HCT116 (cell line): ENCODE results near the gene CRIM1. TPM values are rescaled to one million over a fixed set of nuclear protein-coding genes. Genes with fewer than 3 reads are reported as not detected.

Experiments
- ATAC-seq: fragments of 200-7000 bp; cut with Tn5 transposase; 2 replicates; pipeline ENCODE4 v1.9.1; 2020; ENCODE audit warnings: mild to moderate bottlenecking, moderate library complexity
- BruUV-seq: library from RNA; stranded (reverse); fragments of 400-500 nt; replicated peaks from 2 replicates; lab custom pipeline; 2021; lab: Mats Ljungman, UMichigan
- CTCF ChIA-PET: fragments of 300-600 bp; sonication (Branson Sonifier 250); formaldehyde crosslinking; loops from one replicate; lab custom pipeline; 2021; ENCODE audit warnings: antibody characterized with exemption; lab: Charles Lee
- POLR2A ChIA-PET: fragments of 300-600, 350-600 bp; sonication (Branson Sonifier 250); formaldehyde crosslinking; loops from one replicate; lab custom pipeline; 2021; ENCODE audit warnings: antibody characterized with exemption; lab: Charles Lee
- RAD21 ChIA-PET, 2 experiments: fragments of 300-600 bp; sonication (Branson Sonifier 250); formaldehyde crosslinking; loops; one replicate each; lab custom pipeline; 2023; ENCODE audit warnings: low total read pairs in 2 of 2; ENCODE audit not compliant: uncharacterized antibody in 2 of 2, unreplicated experiment in 2 of 2, low non-redundant PET in 1 of 2; lab: Charles Lee
- DNase-seq: peaks from one replicate; pipeline ENCODE4 v3.0.0-alpha.2; 2010; ENCODE audit warnings: low read depth, low spot score
- H2AFZ ChIP-seq: fragments of 200-600 bp; shearing (Covaris generic), sonication (generic); 2 replicates; pipeline ENCODE4 v1.6.1; 2017; ENCODE audit warnings: low read depth, mixed run types, mixed read lengths, antibody characterized with exemption, low read length; ENCODE audit not compliant: poor library complexity, severe bottlenecking
- H3K27ac ChIP-seq: 2 replicates; pipeline ENCODE4 v1.5.1; 2012; ENCODE audit warnings: low read depth, low read length
- H3K27me3 ChIP-seq: fragments of 200-600 bp; sonication (generic); 2 replicates; pipeline ENCODE4 v1.6.1; 2016; ENCODE audit warnings: mixed run types, low read length, mixed read lengths; ENCODE audit not compliant: insufficient read depth
- H3K36me3 ChIP-seq, 2 experiments: fragments of 200-500 bp in 1 of 2; fragments of 200-600 bp in 1 of 2; sonication (Bioruptor generic) in 1 of 2; sonication (generic) in 1 of 2; 2 replicates each; pipeline versions ENCODE4 v1.5.1 to v1.6.1; 2014 to 2016; ENCODE audit warnings: low read length in 2 of 2, inconsistent platforms in 1 of 2, mixed read lengths in 1 of 2, mixed run types in 1 of 2; ENCODE audit not compliant: insufficient read depth in 2 of 2, control insufficient read depth in 1 of 2
- H3K4me1 ChIP-seq, 2 experiments: fragments of 200-600 bp in 1 of 2; sonication (generic) in 1 of 2; 2 replicates each; pipeline versions ENCODE4 v1.5.1 to v1.6.1; 2012 to 2017; ENCODE audit warnings: low read length in 2 of 2, inconsistent platforms in 1 of 2, mild to moderate bottlenecking in 1 of 2, mixed read lengths in 1 of 2, mixed run types in 1 of 2, moderate library complexity in 1 of 2; ENCODE audit not compliant: insufficient read depth in 2 of 2, control insufficient read depth in 1 of 2
- H3K4me2 ChIP-seq: fragments of 200-600 bp; sonication (generic); 2 replicates; pipeline ENCODE4 v1.6.1; 2017; ENCODE audit warnings: mixed run types, low read length, mixed read lengths
- H3K4me3 ChIP-seq, 2 experiments: fragments of 200-600 bp in 1 of 2; sonication (generic) in 1 of 2; replicated peaks in 1 of 2; 2 replicates each; pipeline ENCODE4 v1.5.1; 2011 to 2016; ENCODE audit warnings: low read length in 2 of 2, control low read depth in 1 of 2, low read depth in 1 of 2, mild to moderate bottlenecking in 1 of 2, mixed read lengths in 1 of 2, mixed run types in 1 of 2
- H3K79me2 ChIP-seq: fragments of 200-600 bp; sonication (generic); 2 replicates; pipeline ENCODE4 v1.6.1; 2017; ENCODE audit warnings: mild to moderate bottlenecking, mixed run types, low read length, moderate library complexity, mixed read lengths; ENCODE audit not compliant: insufficient read depth
- H3K9ac ChIP-seq: fragments of 200-600 bp; sonication (generic); 2 replicates; pipeline ENCODE4 v1.6.1; 2016; ENCODE audit warnings: low read length, mixed read lengths
- H3K9me2 ChIP-seq: fragments of 200-600 bp; sonication (generic), shearing (Covaris generic); 2 replicates; pipeline ENCODE4 v1.6.1; 2017; ENCODE audit warnings: mixed run types, mild to moderate bottlenecking, moderate library complexity; ENCODE audit not compliant: insufficient read depth
- H3K9me3 ChIP-seq, 2 experiments: fragments of 200-500 bp in 1 of 2; fragments of 200-600 bp in 1 of 2; sonication (Bioruptor generic) in 1 of 2; sonication (generic) in 1 of 2; 2 replicates each; pipeline ENCODE4 v1.6.1; 2014 to 2017; ENCODE audit warnings: low read length in 2 of 2, mixed read lengths in 2 of 2, inconsistent platforms in 1 of 2, low read depth in 1 of 2, mild to moderate bottlenecking in 1 of 2, mixed run types in 1 of 2, moderate library complexity in 1 of 2; ENCODE audit not compliant: control insufficient read depth in 1 of 2, insufficient read depth in 1 of 2
- H4K20me1 ChIP-seq: fragments of 200-600 bp; sonication (generic), shearing (Covaris generic); 2 replicates; pipeline ENCODE4 v1.6.1; 2017; ENCODE audit warnings: mixed run types, mild to moderate bottlenecking, moderate library complexity; ENCODE audit not compliant: insufficient read depth
- ATF3 ChIP-seq: IDR thresholded peaks from 2 replicates; pipeline ENCODE4 v1.6.1; 2012
- CEBPB ChIP-seq: IDR thresholded peaks from 2 replicates; pipeline ENCODE4 v1.6.1; 2012; ENCODE audit warnings: low read depth
- CTCF ChIP-seq, 3 experiments: fragments of 200-600 bp in 1 of 3; sonication (generic) in 1 of 3; IDR thresholded peaks in 2 of 3; conservative IDR thresholded peaks in 1 of 3; 2 replicates each; pipeline ENCODE4 v1.5.1; 2012 to 2017; ENCODE audit warnings: low read depth in 2 of 3, low read length in 2 of 3, antibody characterized with exemption in 1 of 3, borderline replicate concordance in 1 of 3, control low read depth in 1 of 3, mild to moderate bottlenecking in 1 of 3, mixed read lengths in 1 of 3, mixed run types in 1 of 3, moderate library complexity in 1 of 3; ENCODE audit not compliant: insufficient read depth in 1 of 3
- ELF1 ChIP-seq: IDR thresholded peaks from 2 replicates; pipeline ENCODE4 v1.6.1; 2012; ENCODE audit warnings: low read depth, borderline replicate concordance
- JUND ChIP-seq: IDR thresholded peaks from 2 replicates; pipeline ENCODE4 v1.6.1; 2012
- MAX ChIP-seq: IDR thresholded peaks from 2 replicates; pipeline ENCODE4 v1.6.1; 2012
- POLR2A ChIP-seq: IDR thresholded peaks from 2 replicates; pipeline ENCODE4 v1.7.0; 2011; ENCODE audit warnings: borderline replicate concordance; ENCODE audit not compliant: insufficient read depth, insufficient read length; ENCODE audit errors: extremely low read depth
- SRF ChIP-seq: IDR thresholded peaks from 2 replicates; pipeline ENCODE4 v1.6.1; 2012; ENCODE audit warnings: low read depth
- ZBTB33 ChIP-seq: IDR thresholded peaks from 2 replicates; pipeline ENCODE4 v1.6.1; 2011; ENCODE audit warnings: mild to moderate bottlenecking, low read length, moderate library complexity; ENCODE audit not compliant: insufficient replicate concordance; ENCODE audit errors: extremely low read depth
- intact Hi-C: fragments of 100-400 bp; cut with micrococcal nuclease; formaldehyde crosslinking; loops from 2 replicates; pipeline ENCODE4 v1.10.0; 2022
- total RNA-seq: library from RNA; stranded (reverse); gene quantifications from one replicate; pipeline ENCODE4 v1.2.1, GENCODE V29; 2021; ENCODE audit not compliant: unreplicated experiment

CRIM1 gene
- total RNA-seq, 1 experiment from 2014 or later: 27.2 TPM

- ChIA-PET RAD21 (no interaction called here), CTCF (no interaction called here), POLR2A (no interaction called here)
- no peaks in the 10 kb centered on the region for H3K4me1 ChIP-seq
- no peaks in the 10 kb centered on the region for H3K36me3 ChIP-seq
- peaks cover 22% of the 10 kb centered on the region for H3K79me2 ChIP-seq
- H3K9me3 ChIP-seq: no peaks in the 10 kb centered on the region
- no peak overlapping the region for H3K9ac ChIP-seq
- no peak overlapping the region for H2AFZ ChIP-seq
- H3K27me3 ChIP-seq: no peaks in the 10 kb centered on the region
- DNase-seq: no peak
- no peak for TF ChIP-seq JUND
- no peak for TF ChIP-seq ZBTB33
- no peak for TF ChIP-seq MAX
- TF ChIP-seq CEBPB: no peak
- TF ChIP-seq ELF1: no peak
- TF ChIP-seq CTCF (IDR thresholded peaks at IDR 0.05 in 2 of 3, conservative IDR thresholded peaks at IDR 0.05 in 1 of 3; ENCODE audit: borderline replicate concordance in 1 of 3, insufficient read depth in 1 of 3, low read depth in 2 of 3, low read length in 2 of 3): no peak
- no peak for TF ChIP-seq ATF3
- TF ChIP-seq POLR2A: no peak
- no peak for TF ChIP-seq SRF
- H3K27ac ChIP-seq: no peak overlapping the region
- no peak overlapping the region for H3K4me3 ChIP-seq
- no peak overlapping the region for H3K4me2 ChIP-seq
- no TSS peak for BruUV-seq
- intact Hi-C loops: no loop called here
- no peak for ATAC-seq
- H3K9me2 ChIP-seq: no peaks in the 10 kb centered on the region
- no peaks in the 10 kb centered on the region for H4K20me1 ChIP-seq
These were observed 65.1 kb downstream of the CRIM1 start for GRCh38 chr2:36420569-36421181.
